Measurements from ENCODE around the gene CHD6. TPM values are rescaled to one million over a fixed set of nuclear protein-coding genes. Genes with fewer than 3 reads are reported as not detected.

The CHD6 gene
- total RNA-seq, 1 donor = 90.5 TPM

- no peak overlapping the region for H3K4me3 ChIP-seq (ENCODE audit: low read length)
- peaks cover 15% of the 10 kb centered on the region for H3K4me1 ChIP-seq (ENCODE audit: insufficient read depth, low read length)
- no peaks in the 10 kb centered on the region for H3K27me3 ChIP-seq (ENCODE audit: insufficient read depth, low read length)
- peaks cover 5% of the 10 kb centered on the region for H3K9me3 ChIP-seq (ENCODE audit: low read depth, low read length)
Observed at GRCh38 chr20:41577129-41578009, 40.8 kb downstream of the CHD6 start.

GRCh38 chr20:41575412-41575811 is 42.8 kb downstream of the CHD6 start:
- Histone ChIP-seq H3K4me1 (ENCODE audit: insufficient read depth, low read length) (peaks cover 24% of the 10 kb centered on the region), H3K27me3 (ENCODE audit: insufficient read depth, low read length) (no peaks in the 10 kb centered on the region), H3K4me3 (ENCODE audit: low read length) (no peak overlapping the region), H3K9me3 (ENCODE audit: low read depth, low read length) (peaks cover 5% of the 10 kb centered on the region)

GRCh38 chr20:41574802-41575389 is 43.3 kb downstream of the CHD6 start:
- no peak overlapping the region for H3K4me3 ChIP-seq (ENCODE audit: low read length)
- no peaks in the 10 kb centered on the region for H3K27me3 ChIP-seq (ENCODE audit: insufficient read depth, low read length)
- H3K4me1 ChIP-seq (ENCODE audit: insufficient read depth, low read length) = peaks cover 24% of the 10 kb centered on the region
- peaks cover 5% of the 10 kb centered on the region for H3K9me3 ChIP-seq (ENCODE audit: low read depth, low read length)

GRCh38 chr20:41573955-41574354 is 44.2 kb downstream of the CHD6 start:
- H3K4me3 ChIP-seq (ENCODE audit: low read length) = no peak overlapping the region
- peaks cover 5% of the 10 kb centered on the region for H3K9me3 ChIP-seq (ENCODE audit: low read depth, low read length)
- H3K27me3 ChIP-seq (ENCODE audit: insufficient read depth, low read length) = no peaks in the 10 kb centered on the region
- H3K4me1 ChIP-seq (ENCODE audit: insufficient read depth, low read length) = peaks cover 24% of the 10 kb centered on the region

- Histone ChIP-seq H3K4me1 (ENCODE audit: insufficient read depth, low read length) (peaks cover 27% of the 10 kb centered on the region), H3K9me3 (ENCODE audit: low read depth, low read length) (peaks cover 5% of the 10 kb centered on the region), H3K4me3 (ENCODE audit: low read length) (no peak overlapping the region), H3K27me3 (ENCODE audit: insufficient read depth, low read length) (no peaks in the 10 kb centered on the region)
Observed at GRCh38 chr20:41572010-41572572, 46.1 kb downstream of the CHD6 start.

- Histone ChIP-seq H3K27me3 (ENCODE audit: insufficient read depth, low read length) (no peaks in the 10 kb centered on the region), H3K4me3 (ENCODE audit: low read length) (no peak overlapping the region), H3K4me1 (ENCODE audit: insufficient read depth, low read length) (peaks cover 27% of the 10 kb centered on the region), H3K9me3 (ENCODE audit: low read depth, low read length) (peaks cover 5% of the 10 kb centered on the region)
Observed at GRCh38 chr20:41571006-41571405, 47.2 kb downstream of the CHD6 start.

- peaks cover 27% of the 10 kb centered on the region for H3K4me1 ChIP-seq (ENCODE audit: insufficient read depth, low read length)
- H3K4me3 ChIP-seq (ENCODE audit: low read length) = no peak overlapping the region
- no peaks in the 10 kb centered on the region for H3K27me3 ChIP-seq (ENCODE audit: insufficient read depth, low read length)
- H3K9me3 ChIP-seq (ENCODE audit: low read depth, low read length) = peaks cover 5% of the 10 kb centered on the region
Observed at GRCh38 chr20:41570557-41570956, 47.6 kb downstream of the CHD6 start.

GRCh38 chr20:41567615-41568014 is 50.6 kb downstream of the CHD6 start:
- Histone ChIP-seq H3K9me3 (ENCODE audit: low read depth, low read length) (no peaks in the 10 kb centered on the region), H3K4me1 (ENCODE audit: insufficient read depth, low read length) (peaks cover 15% of the 10 kb centered on the region), H3K27me3 (ENCODE audit: insufficient read depth, low read length) (no peaks in the 10 kb centered on the region), H3K4me3 (ENCODE audit: low read length) (no peak overlapping the region)

GRCh38 chr20:41566896-41567527 is 51.2 kb downstream of the CHD6 start:
- no peaks in the 10 kb centered on the region for H3K27me3 ChIP-seq (ENCODE audit: insufficient read depth, low read length)
- H3K4me1 ChIP-seq (ENCODE audit: insufficient read depth, low read length) = peaks cover 9% of the 10 kb centered on the region
- H3K4me3 ChIP-seq (ENCODE audit: low read length) = no peak overlapping the region
- no peaks in the 10 kb centered on the region for H3K9me3 ChIP-seq (ENCODE audit: low read depth, low read length)

GRCh38 chr20:41563087-41563486 is 55.1 kb downstream of the CHD6 start:
- Histone ChIP-seq H3K27me3 (ENCODE audit: insufficient read depth, low read length) (no peaks in the 10 kb centered on the region), H3K4me1 (ENCODE audit: insufficient read depth, low read length) (peaks cover 20% of the 10 kb centered on the region), H3K4me3 (ENCODE audit: low read length) (no peak overlapping the region), H3K9me3 (ENCODE audit: low read depth, low read length) (no peaks in the 10 kb centered on the region)

GRCh38 chr20:41560970-41561369 is 57.2 kb downstream of the CHD6 start:
- Histone ChIP-seq H3K9me3 (ENCODE audit: low read depth, low read length) (no peaks in the 10 kb centered on the region), H3K4me3 (ENCODE audit: low read length) (no peak overlapping the region), H3K4me1 (ENCODE audit: insufficient read depth, low read length) (peaks cover 17% of the 10 kb centered on the region), H3K27me3 (ENCODE audit: insufficient read depth, low read length) (no peaks in the 10 kb centered on the region)

- H3K9me3 ChIP-seq (ENCODE audit: low read depth, low read length) = no peaks in the 10 kb centered on the region
Observed at GRCh38 chr20:41559658-41560057, 58.5 kb downstream of the CHD6 start.

GRCh38 chr20:41553142-41553879 is 64.9 kb downstream of the CHD6 start:
- no peak overlapping the region for H3K4me3 ChIP-seq (ENCODE audit: low read length)
- no peaks in the 10 kb centered on the region for H3K4me1 ChIP-seq (ENCODE audit: insufficient read depth, low read length)
- no peaks in the 10 kb centered on the region for H3K27me3 ChIP-seq (ENCODE audit: insufficient read depth, low read length)
- H3K9me3 ChIP-seq (ENCODE audit: low read depth, low read length) = no peaks in the 10 kb centered on the region

More at GRCh38 chr20:41559658-41560057, 58.5 kb downstream of the CHD6 start:
- Histone ChIP-seq H3K27me3 (ENCODE audit: insufficient read depth, low read length) (no peaks in the 10 kb centered on the region), H3K4me3 (ENCODE audit: low read length) (no peak overlapping the region), H3K4me1 (ENCODE audit: insufficient read depth, low read length) (peaks cover 17% of the 10 kb centered on the region)

GRCh38 chr20:41552295-41553068 is 65.7 kb downstream of the CHD6 start:
- Histone ChIP-seq H3K9me3 (ENCODE audit: low read depth, low read length) (no peaks in the 10 kb centered on the region), H3K27me3 (ENCODE audit: insufficient read depth, low read length) (no peaks in the 10 kb centered on the region), H3K4me1 (ENCODE audit: insufficient read depth, low read length) (no peaks in the 10 kb centered on the region), H3K4me3 (ENCODE audit: low read length) (no peak overlapping the region)

Measured in mononuclear cell (primary cell).